GM13976 (cell line): Measurements from ENCODE around the gene SLC13A4.
"Not testable (repeated sequence)": the region's sequence is repeated elsewhere in the genome, so short reads cannot be mapped to it uniquely, and the experiment has no call there.

ENCODE experiments used
- DNase-seq: peaks from one replicate; pipeline ENCODE4 v3.0.0; 2012; ENCODE audit warnings: low spot score
- CTCF ChIP-seq: IDR thresholded peaks from 2 replicates; pipeline ENCODE4 v1.5.1; 2012; ENCODE audit warnings: borderline replicate concordance, mild to moderate bottlenecking; ENCODE audit not compliant: insufficient read depth; ENCODE audit errors: extremely low read depth, missing control alignments, control extremely low read depth
- in situ Hi-C: fragments of 300-500 bp; cut with MboI; formaldehyde crosslinking; loops from one replicate; pipeline ENCODE4 v1.12.0; 2022; ENCODE audit warnings: low sequenced_read_pairs, mixed read lengths, inconsistent platforms; ENCODE audit not compliant: unreplicated experiment

SLC13A4 gene

DNA sequence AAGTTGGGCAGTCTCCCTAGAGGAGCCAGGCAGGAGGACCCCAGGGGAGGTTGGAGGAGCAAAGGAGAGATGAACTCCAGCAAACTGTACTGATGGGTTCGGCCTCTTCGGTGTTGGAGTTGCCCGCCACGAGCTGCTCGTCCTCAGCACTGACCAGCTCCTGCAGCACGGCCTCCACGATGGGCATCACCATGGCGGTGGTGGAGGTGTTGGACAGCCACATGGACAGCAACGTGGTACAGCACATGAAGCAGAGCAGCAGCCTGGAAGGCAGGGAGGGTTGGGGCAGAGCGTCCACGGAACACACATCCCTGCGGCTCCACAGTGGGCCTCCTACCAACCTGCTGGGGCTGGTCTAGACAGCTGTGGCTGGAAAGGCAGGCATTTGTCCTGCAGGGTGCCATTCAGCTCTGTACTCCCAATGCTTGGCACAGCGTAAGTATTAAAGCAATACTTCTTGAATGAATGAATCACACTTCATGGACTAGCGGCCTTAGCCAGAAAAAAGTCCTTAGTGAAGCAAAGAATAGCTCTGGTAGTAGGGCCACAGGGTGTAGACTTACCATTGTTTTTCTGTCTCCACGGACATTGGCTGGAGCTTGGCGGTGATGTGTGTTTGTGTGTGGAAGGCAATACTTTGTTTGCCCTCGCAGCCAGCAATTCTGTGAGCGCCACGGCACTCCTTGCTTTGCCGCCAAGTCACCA, 21.8 kb downstream of the SLC13A4 start:
- DNase-seq: no peak
- in situ Hi-C loops: no loop called here
- no peak for TF ChIP-seq CTCF

- no peak for DNase-seq
- in situ Hi-C loops: no loop called here
- TF ChIP-seq CTCF: no peak
Observed at GRCh38 chr7:135704698-135705097, 23.3 kb downstream of the SLC13A4 start.

- in situ Hi-C loops: no loop called here
- no peak for TF ChIP-seq CTCF
- DNase-seq: no peak
Observed at GRCh38 chr7:135704074-135704473, 23.9 kb downstream of the SLC13A4 start.

- in situ Hi-C loops: no loop called here
- no peak for DNase-seq
- no peak for TF ChIP-seq CTCF
Observed at GRCh38 chr7:135697276-135698049, 30.5 kb downstream of the SLC13A4 start.

GRCh38 chr7:135693558-135693957, 34.4 kb downstream of the SLC13A4 start:
- in situ Hi-C loops: no loop called here
- no peak for TF ChIP-seq CTCF
- DNase-seq: no peak

GRCh38 chr7:135692606-135693005, 35.4 kb downstream of the SLC13A4 start:
- in situ Hi-C loops, DNase-seq: not testable (repeated sequence)

- no peak for DNase-seq
- TF ChIP-seq CTCF: no peak
- in situ Hi-C loops: no loop called here
Observed at GRCh38 chr7:135692055-135692454, 35.9 kb downstream of the SLC13A4 start.
